ENCODE data around the gene CISD2. TPM values are rescaled to one million over a fixed set of nuclear protein-coding genes. Genes with fewer than 3 reads are reported as not detected.
"Not testable (repeated sequence)": the region's sequence is repeated elsewhere in the genome, so short reads cannot be mapped to it uniquely, and the experiment has no call there.

CISD2 gene
- total and polyA plus RNA-seq, 4 donors: 31.7 to 65.9 (median 59.9) TPM

- peaks cover 14% of the 10 kb centered on the region for H3K4me1 ChIP-seq (ENCODE audit: control insufficient read depth, insufficient read depth, low read length)
- H3K27me3 ChIP-seq (ENCODE audit: control insufficient read depth, insufficient read depth, low read length): no peaks in the 10 kb centered on the region
- no peaks in the 10 kb centered on the region for H3K36me3 ChIP-seq (ENCODE audit: control insufficient read depth, insufficient read depth, low read length)
- H3K4me3 ChIP-seq (ENCODE audit: low read depth, low read length): peak overlapping the region; percentile 94
- DNase-seq (ENCODE audit: low read depth in 4 of 6, low spot score in 6 of 6): peak in 1 of 6 donors; percentile 72
- peak overlapping the region; percentile 99 for H3K27ac ChIP-seq (ENCODE audit: low read depth, low read length)
- H3K9me3 ChIP-seq (ENCODE audit: control insufficient read depth, insufficient read depth, low read length): no peaks in the 10 kb centered on the region
- WGBS (ENCODE audit: insufficient coverage): 49% methylated on average over 19 of the region's 23 CpGs
Measured at GRCh38 chr4:102868153-102868780, 525 bp upstream of the CISD2 start.

GRCh38 chr4:102869569-102870197 is 891 bp downstream of the CISD2 start:
- WGBS (ENCODE audit: insufficient coverage): no CpG with 5 or more reads among the region's 19 CpGs
- Histone ChIP-seq H3K27me3 (ENCODE audit: control insufficient read depth, insufficient read depth, low read length) (no peaks in the 10 kb centered on the region), H3K4me1 (ENCODE audit: control insufficient read depth, insufficient read depth, low read length) (peaks cover 14% of the 10 kb centered on the region), H3K36me3 (ENCODE audit: control insufficient read depth, insufficient read depth, low read length) (no peaks in the 10 kb centered on the region), H3K9me3 (ENCODE audit: control insufficient read depth, insufficient read depth, low read length) (no peaks in the 10 kb centered on the region), H3K27ac (ENCODE audit: low read depth, low read length) (peak overlapping the region; percentile 99), H3K4me3 (ENCODE audit: low read depth, low read length) (peak overlapping the region; percentile 94)
- DNase-seq (ENCODE audit: low read depth in 4 of 6, low spot score in 6 of 6): no peak

- H3K9me3 ChIP-seq (ENCODE audit: control insufficient read depth, insufficient read depth, low read length): no peaks in the 10 kb centered on the region
- H3K4me1 ChIP-seq (ENCODE audit: control insufficient read depth, insufficient read depth, low read length): peaks cover 14% of the 10 kb centered on the region
- no peak for DNase-seq (ENCODE audit: low read depth in 4 of 6, low spot score in 6 of 6)
- H3K27ac ChIP-seq (ENCODE audit: low read depth, low read length): no peak overlapping the region
- H3K4me3 ChIP-seq (ENCODE audit: low read depth, low read length): no peak overlapping the region
- H3K27me3 ChIP-seq (ENCODE audit: control insufficient read depth, insufficient read depth, low read length): no peaks in the 10 kb centered on the region
- H3K36me3 ChIP-seq (ENCODE audit: control insufficient read depth, insufficient read depth, low read length): peaks cover 2% of the 10 kb centered on the region
- WGBS (ENCODE audit: insufficient coverage): 100% methylated on average over 1 of the region's 2 CpGs
Measured at GRCh38 chr4:102871772-102872171, 3.0 kb downstream of the CISD2 start.

GRCh38 chr4:102877477-102878106 is 8.8 kb downstream of the CISD2 start:
- DNase-seq (ENCODE audit: low read depth in 4 of 6, low spot score in 6 of 6); H3K4me3 ChIP-seq (ENCODE audit: low read depth, low read length); H3K4me1 ChIP-seq (ENCODE audit: control insufficient read depth, insufficient read depth, low read length); H3K9me3 ChIP-seq (ENCODE audit: control insufficient read depth, insufficient read depth, low read length); H3K27me3 ChIP-seq (ENCODE audit: control insufficient read depth, insufficient read depth, low read length); H3K36me3 ChIP-seq (ENCODE audit: control insufficient read depth, insufficient read depth, low read length); H3K27ac ChIP-seq (ENCODE audit: low read depth, low read length): not testable (repeated sequence)
- WGBS (ENCODE audit: insufficient coverage): 100% methylated on average over 3 of the region's 3 CpGs

GRCh38 chr4:102878349-102878748 is 9.6 kb downstream of the CISD2 start:
- peak in 1 of 6 donors; percentile 24 for DNase-seq (ENCODE audit: low read depth in 4 of 6, low spot score in 6 of 6)
- H3K36me3 ChIP-seq (ENCODE audit: control insufficient read depth, insufficient read depth, low read length); H3K4me1 ChIP-seq (ENCODE audit: control insufficient read depth, insufficient read depth, low read length); H3K27ac ChIP-seq (ENCODE audit: low read depth, low read length); H3K27me3 ChIP-seq (ENCODE audit: control insufficient read depth, insufficient read depth, low read length); H3K9me3 ChIP-seq (ENCODE audit: control insufficient read depth, insufficient read depth, low read length); H3K4me3 ChIP-seq (ENCODE audit: low read depth, low read length): not testable (repeated sequence)
- 76% methylated on average over 4 of the region's 4 CpGs for WGBS (ENCODE audit: insufficient coverage)

- H3K36me3 ChIP-seq (ENCODE audit: control insufficient read depth, insufficient read depth, low read length): peaks cover 5% of the 10 kb centered on the region
- H3K27me3 ChIP-seq (ENCODE audit: control insufficient read depth, insufficient read depth, low read length): no peaks in the 10 kb centered on the region
- no CpG with 5 or more reads among the region's 3 CpGs for WGBS (ENCODE audit: insufficient coverage)
- no peak overlapping the region for H3K27ac ChIP-seq (ENCODE audit: low read depth, low read length)
- no peak overlapping the region for H3K4me3 ChIP-seq (ENCODE audit: low read depth, low read length)
- peaks cover 8% of the 10 kb centered on the region for H3K9me3 ChIP-seq (ENCODE audit: control insufficient read depth, insufficient read depth, low read length)
- no peaks in the 10 kb centered on the region for H3K4me1 ChIP-seq (ENCODE audit: control insufficient read depth, insufficient read depth, low read length)
- DNase-seq (ENCODE audit: low read depth in 4 of 6, low spot score in 6 of 6): no peak
Measured at GRCh38 chr4:102878901-102879300, 10.1 kb downstream of the CISD2 start.

GRCh38 chr4:102881343-102881742 is 12.6 kb downstream of the CISD2 start:
- Histone ChIP-seq H3K4me1 (ENCODE audit: control insufficient read depth, insufficient read depth, low read length) (no peaks in the 10 kb centered on the region), H3K27ac (ENCODE audit: low read depth, low read length) (no peak overlapping the region), H3K36me3 (ENCODE audit: control insufficient read depth, insufficient read depth, low read length) (peaks cover 5% of the 10 kb centered on the region), H3K4me3 (ENCODE audit: low read depth, low read length) (no peak overlapping the region), H3K27me3 (ENCODE audit: control insufficient read depth, insufficient read depth, low read length) (no peaks in the 10 kb centered on the region), H3K9me3 (ENCODE audit: control insufficient read depth, insufficient read depth, low read length) (peaks cover 8% of the 10 kb centered on the region)
- no CpG with 5 or more reads among the region's 1 CpG for WGBS (ENCODE audit: insufficient coverage)
- no peak for DNase-seq (ENCODE audit: low read depth in 4 of 6, low spot score in 6 of 6)

GRCh38 chr4:102883278-102883677 is 14.5 kb downstream of the CISD2 start:
- no peaks in the 10 kb centered on the region for H3K36me3 ChIP-seq (ENCODE audit: control insufficient read depth, insufficient read depth, low read length)
- H3K27ac ChIP-seq (ENCODE audit: low read depth, low read length): no peak overlapping the region
- no peaks in the 10 kb centered on the region for H3K4me1 ChIP-seq (ENCODE audit: control insufficient read depth, insufficient read depth, low read length)
- no peak for DNase-seq (ENCODE audit: low read depth in 4 of 6, low spot score in 6 of 6)
- H3K27me3 ChIP-seq (ENCODE audit: control insufficient read depth, insufficient read depth, low read length): no peaks in the 10 kb centered on the region
- no peak overlapping the region for H3K4me3 ChIP-seq (ENCODE audit: low read depth, low read length)
- H3K9me3 ChIP-seq (ENCODE audit: control insufficient read depth, insufficient read depth, low read length): no peaks in the 10 kb centered on the region
- whole genome bisulfite sequencing (ENCODE audit: insufficient coverage): 90% methylated on average over 1 of the region's 2 CpGs

GRCh38 chr4:102888570-102888969 is 19.8 kb downstream of the CISD2 start:
- H3K27me3 ChIP-seq (ENCODE audit: control insufficient read depth, insufficient read depth, low read length); DNase-seq (ENCODE audit: low read depth in 4 of 6, low spot score in 6 of 6); H3K36me3 ChIP-seq (ENCODE audit: control insufficient read depth, insufficient read depth, low read length); H3K4me3 ChIP-seq (ENCODE audit: low read depth, low read length); H3K9me3 ChIP-seq (ENCODE audit: control insufficient read depth, insufficient read depth, low read length); H3K4me1 ChIP-seq (ENCODE audit: control insufficient read depth, insufficient read depth, low read length); H3K27ac ChIP-seq (ENCODE audit: low read depth, low read length): not testable (repeated sequence)
- WGBS (ENCODE audit: insufficient coverage): no CpG with 5 or more reads among the region's 2 CpGs

GRCh38 chr4:102889866-102890265 is 21.1 kb downstream of the CISD2 start:
- H3K4me1 ChIP-seq (ENCODE audit: control insufficient read depth, insufficient read depth, low read length); H3K4me3 ChIP-seq (ENCODE audit: low read depth, low read length); H3K27me3 ChIP-seq (ENCODE audit: control insufficient read depth, insufficient read depth, low read length); H3K27ac ChIP-seq (ENCODE audit: low read depth, low read length); H3K36me3 ChIP-seq (ENCODE audit: control insufficient read depth, insufficient read depth, low read length); H3K9me3 ChIP-seq (ENCODE audit: control insufficient read depth, insufficient read depth, low read length); DNase-seq (ENCODE audit: low read depth in 4 of 6, low spot score in 6 of 6): not testable (repeated sequence)
- no CpG with 5 or more reads among the region's 3 CpGs for WGBS (ENCODE audit: insufficient coverage)

Measured in spinal cord (tissue), 10 donors.